Measurements from ENCODE around the gene ATP9A.

ATP9A gene

DNA sequence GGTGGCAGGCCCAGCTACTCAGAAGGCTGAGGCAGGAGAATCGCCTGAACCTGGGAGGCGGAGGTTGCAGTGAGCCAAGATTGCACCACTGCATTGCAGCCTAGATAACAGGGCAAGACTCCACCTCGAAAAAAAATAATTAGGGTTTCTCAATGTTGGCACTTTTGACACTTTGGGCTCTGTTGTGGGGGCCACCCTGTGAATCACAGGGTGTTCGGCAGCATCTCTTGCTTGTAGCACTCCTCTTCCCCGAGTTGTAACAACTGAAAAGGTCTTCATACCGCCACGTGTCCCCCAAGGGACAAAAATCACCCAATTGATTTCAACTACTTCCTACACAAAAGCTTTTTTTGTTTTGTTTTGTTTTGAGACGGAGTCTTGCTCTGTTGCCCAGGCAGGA, 172.4 kb downstream of the ATP9A start:
- no peak for DNase-seq

DNA sequence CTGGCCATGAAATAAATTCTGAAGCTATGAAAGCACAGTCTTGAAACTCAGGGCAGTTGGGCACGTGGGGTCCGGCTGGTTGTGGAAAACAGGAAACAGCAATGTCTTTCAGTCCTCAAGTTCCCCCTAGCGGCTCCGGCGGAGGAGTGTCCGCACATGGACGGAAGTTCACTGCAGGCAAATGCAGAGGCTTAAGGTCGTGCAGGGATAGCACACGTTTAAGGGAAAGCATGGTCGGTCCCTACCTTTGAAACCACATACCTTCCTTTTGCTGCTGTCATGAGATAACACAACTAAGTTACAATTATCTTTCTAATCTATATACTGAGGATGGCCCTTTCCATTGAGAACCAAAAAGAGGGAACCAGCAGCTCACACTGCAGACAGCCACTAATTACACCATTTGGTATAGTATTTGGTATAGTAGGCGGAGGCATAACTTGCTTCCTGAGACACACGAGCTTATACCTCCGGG, 173.1 kb downstream of the ATP9A start:
- peak; percentile 72 for DNase-seq

DNA sequence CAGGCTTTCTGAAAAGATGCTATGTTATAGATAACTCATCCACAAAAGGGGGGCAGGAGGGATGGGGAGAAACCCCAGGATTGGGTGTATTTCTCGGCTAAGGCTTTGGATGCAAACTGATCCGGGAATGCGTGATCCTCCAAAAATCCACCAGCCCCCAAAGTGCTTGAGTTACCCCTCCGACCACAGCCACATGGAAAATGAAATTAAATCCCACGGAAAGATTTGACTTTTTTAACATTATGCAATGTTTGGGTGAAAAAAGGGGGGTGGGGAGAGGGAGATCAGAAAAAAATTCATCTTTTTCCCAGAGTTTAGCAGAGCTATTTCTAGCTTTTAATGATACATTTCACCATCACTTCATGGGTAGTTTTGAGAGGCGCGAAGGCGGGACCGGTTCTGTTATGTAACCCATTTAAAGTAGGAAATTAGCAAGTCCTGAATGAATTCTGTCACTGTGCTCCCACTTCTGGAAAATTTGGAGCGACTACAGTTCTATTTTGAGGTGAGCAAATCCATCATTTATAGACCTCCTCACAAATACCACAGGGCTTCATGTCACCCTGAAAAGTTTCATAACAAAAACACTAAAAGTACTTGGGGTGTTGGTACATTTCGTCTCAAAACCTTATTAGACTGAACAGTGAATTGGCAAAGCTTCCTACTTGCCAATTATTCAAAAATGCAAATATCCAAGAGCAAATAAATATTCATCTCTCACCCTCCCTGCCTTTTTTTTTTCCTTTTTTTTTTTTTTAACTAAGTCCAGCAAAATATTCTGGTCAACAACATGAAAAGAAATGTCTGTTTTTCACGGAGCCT, 173.7 kb downstream of the ATP9A start:
- no peak for DNase-seq

GRCh38 chr20:51593584-51593983, 174.6 kb downstream of the ATP9A start:
- no peak for DNase-seq

DNA sequence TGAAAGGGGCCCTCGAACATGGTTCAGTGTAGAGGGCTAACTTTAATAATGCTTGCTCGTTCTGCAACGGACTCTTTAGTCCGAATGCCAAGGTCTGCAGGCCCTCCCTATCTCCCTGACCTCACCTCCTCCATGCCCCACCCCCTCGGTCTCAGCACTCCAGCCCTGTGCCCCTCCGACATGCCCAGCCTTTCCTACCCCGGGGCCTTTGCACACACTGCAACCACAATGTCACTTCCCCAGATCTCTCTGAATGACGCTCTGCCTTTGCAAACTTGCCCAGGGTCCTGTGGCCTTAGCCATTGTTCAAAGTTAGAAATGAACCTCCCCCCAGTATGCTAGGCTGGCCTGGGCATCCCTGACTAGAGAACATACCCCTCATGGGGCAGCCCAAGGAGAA, 175.6 kb downstream of the ATP9A start:
- no peak for DNase-seq

- DNase-seq, result no peak
Observed at GRCh38 chr20:51591871-51592270, 176.3 kb downstream of the ATP9A start.

DNA sequence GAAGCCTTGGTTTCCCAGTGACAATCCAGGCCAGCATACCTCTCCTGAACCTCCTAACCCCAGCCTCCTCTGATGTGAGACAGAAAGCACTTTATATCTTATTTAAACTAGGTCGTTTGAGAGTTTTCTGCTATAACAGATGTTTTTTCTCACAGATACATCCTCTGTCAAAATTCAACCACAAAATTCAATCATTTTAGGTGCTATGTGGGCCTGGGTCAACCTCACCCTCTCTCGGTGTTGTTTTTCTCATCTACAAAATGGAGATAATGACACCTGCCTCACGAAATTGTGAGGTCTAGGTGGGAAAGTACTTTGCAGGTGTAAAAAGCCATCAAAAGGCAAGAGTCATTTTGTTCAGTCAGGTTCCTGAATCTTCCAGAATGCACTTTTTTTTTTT, 179.4 kb downstream of the ATP9A start:
- no peak for DNase-seq

DNA sequence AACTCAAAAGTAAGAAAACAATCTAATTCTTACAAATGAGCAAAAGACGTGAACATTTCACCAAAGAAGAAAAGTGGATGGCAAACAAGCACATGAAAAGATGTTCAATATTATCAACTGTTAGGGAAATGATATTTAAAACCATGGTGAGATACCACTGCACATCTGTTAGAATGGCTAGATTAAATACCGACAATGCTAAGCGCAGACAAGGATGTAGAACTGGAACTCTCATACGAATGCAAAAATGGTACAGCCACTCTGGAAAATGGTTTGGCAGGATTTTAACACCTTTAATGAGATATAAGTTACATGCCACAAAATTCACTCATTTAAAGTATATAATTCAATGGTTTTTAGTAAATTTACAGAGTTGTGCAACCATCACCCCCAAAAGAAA, 181.0 kb downstream of the ATP9A start:
- no peak for DNase-seq

GRCh38 chr20:51586005-51586440, 182.2 kb downstream of the ATP9A start:
- DNase-seq, result no peak

- no peak for DNase-seq
Observed at GRCh38 chr20:51585148-51585547, 183.0 kb downstream of the ATP9A start.

DNA sequence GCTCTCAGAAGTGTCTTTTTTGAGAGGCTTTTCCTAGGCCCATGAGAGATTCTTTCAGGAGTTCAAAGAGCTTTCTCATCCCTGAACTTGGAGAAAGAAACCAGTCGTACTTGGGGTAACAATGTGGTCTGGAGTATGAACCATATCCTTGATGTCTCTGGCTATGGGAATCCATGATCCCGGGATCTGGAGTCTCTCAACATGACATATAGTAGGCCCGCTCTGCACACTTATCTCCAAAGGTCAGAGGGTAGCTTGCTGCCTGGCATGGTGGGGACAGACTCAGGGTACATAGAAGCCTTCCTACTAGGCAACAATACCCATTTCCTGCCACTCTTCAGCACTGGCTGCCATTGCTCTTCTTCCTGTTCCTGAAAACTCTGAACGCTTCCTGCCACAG, 183.5 kb downstream of the ATP9A start:
- no peak for DNase-seq

GRCh38 chr20:51584116-51584515, 184.1 kb downstream of the ATP9A start:
- DNase-seq, result no peak

DNA sequence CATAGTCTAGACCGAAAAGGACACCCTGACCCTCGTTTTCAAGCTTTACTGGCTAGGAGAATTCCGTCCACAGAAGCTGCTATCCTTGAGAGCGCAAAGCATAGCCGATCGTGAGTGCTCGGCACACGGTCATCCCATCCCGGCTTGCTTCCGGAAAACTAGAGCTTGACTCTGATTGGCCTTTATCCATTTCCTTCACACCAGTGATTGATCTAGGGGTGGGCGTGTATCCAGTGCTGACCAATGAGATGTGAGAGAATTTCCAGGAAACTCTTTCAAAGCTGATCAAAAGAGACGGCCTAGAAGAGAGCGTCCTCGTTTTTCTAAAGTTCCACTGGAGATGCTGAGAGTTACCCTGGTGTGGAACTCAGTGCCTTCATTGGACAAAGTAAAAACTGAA, 184.7 kb downstream of the ATP9A start:
- no peak for DNase-seq

DNA sequence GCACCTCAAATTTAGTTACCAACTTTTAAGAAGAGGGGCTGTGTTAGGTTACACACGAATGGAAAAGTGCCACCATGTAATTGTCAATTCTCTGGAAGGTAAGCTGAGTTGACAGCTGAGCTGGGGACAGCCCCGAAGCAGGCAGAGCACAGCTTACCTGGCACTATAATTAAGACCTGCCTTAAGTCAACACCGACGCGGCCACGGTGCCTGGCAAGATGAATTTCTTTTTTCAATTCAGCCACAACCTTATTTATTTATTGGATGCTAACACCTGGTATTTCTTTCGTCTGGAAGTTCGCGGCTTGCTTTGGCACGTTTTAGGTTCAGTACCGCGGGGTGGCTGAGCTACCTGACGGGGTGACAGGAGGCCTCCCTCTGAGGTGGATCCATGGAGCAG, 185.1 kb downstream of the ATP9A start:
- DNase-seq, result no peak

- DNase-seq, result no peak
Observed at GRCh38 chr20:51581571-51581970, 186.6 kb downstream of the ATP9A start.

DNA sequence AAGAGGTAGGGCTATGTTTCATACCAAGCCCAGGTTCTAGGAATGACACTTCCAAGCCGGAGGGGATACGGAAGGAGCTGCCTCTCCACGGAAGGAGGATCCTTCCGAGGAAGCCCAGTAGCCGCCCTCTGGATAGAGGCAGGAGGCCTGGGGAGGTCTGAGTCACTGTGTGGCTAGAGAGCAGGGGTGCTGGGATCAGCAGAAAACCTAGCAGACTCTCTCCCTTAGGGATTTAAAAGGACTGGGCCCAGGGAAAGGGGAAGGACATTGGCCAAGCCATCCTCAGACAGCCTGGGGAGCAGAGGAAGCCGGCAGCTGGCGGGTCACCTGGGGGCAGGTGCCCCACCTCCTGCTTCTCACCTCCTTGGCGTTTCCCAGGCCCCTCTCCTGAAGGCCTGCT, 189.1 kb downstream of the ATP9A start:
- no peak for DNase-seq

DNA sequence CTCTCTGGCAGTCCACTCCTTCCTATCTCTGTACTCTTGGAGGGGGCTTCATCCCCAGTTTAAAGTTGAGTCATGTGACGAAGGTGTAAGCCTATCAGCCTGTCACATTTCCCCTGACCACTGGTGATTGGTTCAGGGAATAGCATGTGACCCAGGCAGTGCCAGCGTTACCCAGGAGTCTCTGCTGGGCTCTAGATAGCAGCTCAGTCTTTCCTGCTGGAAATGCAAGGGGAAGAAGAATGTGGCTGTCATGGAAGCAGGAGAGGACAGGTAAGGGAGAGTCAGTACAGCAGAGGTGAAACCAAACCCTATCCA, 190.1 kb downstream of the ATP9A start:
- no peak for DNase-seq

GRCh38 chr20:51577432-51578144, 190.6 kb downstream of the ATP9A start:
- no peak for DNase-seq

- DNase-seq, result no peak
Observed at GRCh38 chr20:51575486-51575885, 192.7 kb downstream of the ATP9A start.

GRCh38 chr20:51574248-51575033, 193.7 kb downstream of the ATP9A start:
- DNase-seq, result no peak

GRCh38 chr20:51573576-51574243, 194.5 kb downstream of the ATP9A start:
- no peak for DNase-seq

DNA sequence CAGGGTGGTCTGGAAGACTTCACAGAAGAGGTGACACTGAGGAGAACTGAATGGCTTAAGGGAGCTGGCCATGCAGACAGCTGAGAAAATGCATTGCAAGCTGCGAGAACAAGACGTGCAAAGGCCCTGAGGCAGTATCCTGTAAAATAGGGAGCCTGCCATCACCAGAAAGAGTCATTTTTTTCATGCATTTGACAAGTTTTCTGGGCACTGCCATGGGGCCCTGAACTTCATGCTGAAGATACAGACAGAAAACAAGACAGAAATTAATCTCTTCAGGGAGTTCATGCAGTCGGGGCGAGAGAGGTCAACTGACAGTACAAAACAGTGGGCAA, 196.8 kb downstream of the ATP9A start:
- no peak for DNase-seq

DNA sequence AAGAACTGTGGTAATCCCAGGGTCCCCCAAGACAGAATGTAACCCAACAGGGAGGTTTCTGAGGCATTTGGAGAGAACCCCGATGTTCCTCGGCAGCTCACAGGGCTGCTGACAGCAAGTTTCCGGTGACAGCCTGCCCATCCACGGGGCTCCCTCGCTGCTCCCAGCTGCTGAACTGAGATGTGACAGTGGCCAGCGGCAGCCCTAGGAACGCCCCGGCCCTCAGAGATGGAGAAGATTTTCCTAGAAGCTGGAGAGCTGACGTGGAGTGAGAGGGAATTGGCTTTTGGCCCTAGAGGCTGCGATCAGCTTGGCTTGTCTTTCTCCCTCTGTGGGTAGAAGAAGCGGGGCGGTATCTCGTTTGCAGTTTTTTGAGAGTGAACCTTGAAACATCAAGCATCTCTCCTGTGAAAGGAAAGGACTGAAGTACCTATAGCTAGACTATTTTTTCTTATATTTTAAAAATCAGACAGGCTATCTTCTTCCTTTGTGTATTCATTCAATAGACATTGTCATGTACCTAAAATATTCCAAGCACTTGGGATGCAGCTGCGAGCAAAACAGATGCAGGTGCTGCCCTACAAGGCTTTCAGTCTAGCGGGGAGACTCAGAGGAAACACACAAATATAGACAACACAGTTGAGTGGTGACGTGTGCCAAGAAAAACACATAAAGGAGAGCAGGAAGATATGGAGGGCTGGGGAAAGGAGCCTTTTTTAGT, 197.3 kb downstream of the ATP9A start:
- no peak for DNase-seq

Data from activated CD4-positive, alpha-beta T cell treated with anti-CD3 and anti-CD28 coated beads, Interleukin-2, amount 50 U/mL, for 4 hours (primary cell).